Stimulated activated CD8-positive, alpha-beta memory T cell treated with anti-CD3 and anti-CD28 coated beads, Interleukin-12 subunit alpha, Interleukin-12 subunit beta, amount 100 ng/mL, for 4 hours (primary cell): ENCODE measurements around the gene RCOR1.

Experiments
- DNase-seq: peaks from one replicate; pipeline ENCODE4 v3.0.0-alpha.2; 2020; ENCODE audit warnings: low read depth

Gene RCOR1

GRCh38 chr14:102678394-102678793 is 85.9 kb downstream of the RCOR1 start:
- DNase-seq: no peak

DNA sequence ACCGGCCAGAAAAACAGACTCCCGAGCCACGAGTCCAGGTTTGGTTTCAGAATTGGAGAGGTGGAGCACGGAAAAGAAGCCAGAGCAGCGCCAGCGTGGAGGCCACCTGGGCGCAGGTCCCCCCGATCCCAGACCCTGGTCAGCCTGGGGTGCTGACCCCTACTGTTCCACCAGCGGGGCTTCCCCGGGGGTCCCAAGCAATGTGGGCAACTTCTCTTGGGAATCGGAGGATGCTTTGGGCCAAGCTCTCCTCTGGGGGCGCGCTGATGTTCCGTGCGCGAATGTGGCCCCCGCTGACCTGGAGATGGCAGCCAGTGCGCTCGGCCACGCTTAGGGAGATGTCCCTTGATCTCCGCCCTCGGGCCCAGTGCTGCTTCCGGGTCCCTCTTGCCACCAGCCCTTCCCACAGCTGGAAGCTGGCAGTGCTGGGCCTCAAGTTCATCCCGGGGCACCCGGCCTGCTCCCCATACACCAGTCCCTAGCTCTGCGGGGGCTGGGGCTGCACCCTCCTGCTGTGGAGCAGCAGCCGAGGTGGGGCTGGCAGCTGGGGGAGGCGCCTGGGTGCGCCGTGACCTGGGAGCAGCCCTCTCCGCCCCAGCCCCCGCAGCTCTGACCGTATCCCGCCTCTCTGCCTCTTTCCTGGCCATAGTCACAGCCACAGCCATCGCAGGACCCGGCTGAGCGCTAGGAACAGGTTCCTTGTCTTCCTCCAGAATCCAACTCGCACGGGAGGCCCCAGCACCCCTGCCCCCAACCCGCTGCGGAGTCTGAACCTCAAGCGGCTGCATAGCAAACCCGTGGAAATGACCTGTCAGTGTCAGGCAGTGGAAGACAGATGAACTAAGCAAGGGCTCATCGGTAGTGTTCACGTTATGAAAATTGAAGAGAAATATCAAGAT is 91.2 kb downstream of the RCOR1 start:
- no peak for DNase-seq

DNA sequence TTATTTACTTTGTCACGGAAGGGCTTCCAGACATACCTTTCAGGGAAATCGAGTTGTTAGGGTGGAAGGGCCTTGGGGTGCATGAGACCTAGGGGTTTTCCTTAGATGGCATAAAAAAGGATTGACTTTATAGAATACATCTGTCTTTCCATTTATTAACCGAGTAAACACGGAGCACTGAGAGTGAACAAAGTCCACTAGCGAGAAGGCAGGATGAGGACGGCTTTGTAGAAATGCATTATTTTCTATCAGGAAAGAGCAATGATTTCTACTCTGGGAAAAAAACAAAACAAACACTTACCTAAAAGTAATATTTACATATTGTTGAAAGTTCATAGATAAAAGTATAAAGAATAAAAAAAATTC is 91.8 kb downstream of the RCOR1 start:
- no peak for DNase-seq

DNA sequence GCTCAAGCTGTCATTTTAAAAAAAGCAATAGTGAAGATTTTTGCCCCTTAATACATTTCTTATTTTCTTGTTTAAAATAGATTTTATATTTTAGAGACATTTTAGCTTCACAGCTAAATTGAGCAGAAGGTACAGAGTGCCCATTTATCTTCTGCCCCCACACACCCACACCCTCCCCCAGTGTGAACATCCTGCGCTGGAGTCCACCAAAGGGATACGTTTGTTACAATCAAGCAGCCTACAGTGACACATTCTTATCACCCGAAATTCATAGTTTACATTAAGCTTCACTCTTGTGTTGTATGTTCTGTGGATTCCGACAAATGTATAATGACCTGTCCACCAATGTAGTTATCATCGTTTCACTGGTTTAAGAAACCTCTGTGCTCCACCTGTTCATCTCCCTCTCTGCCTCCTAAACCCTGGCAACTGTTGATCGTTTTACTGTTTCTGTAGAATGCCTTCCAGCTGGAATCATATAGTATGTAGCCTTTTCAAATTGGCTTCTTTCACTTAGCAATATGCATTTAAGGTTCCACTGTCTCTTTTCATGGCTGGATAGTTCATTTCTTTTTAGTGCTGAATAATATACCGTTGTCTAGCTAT is 93.8 kb downstream of the RCOR1 start:
- DNase-seq: no peak

DNA sequence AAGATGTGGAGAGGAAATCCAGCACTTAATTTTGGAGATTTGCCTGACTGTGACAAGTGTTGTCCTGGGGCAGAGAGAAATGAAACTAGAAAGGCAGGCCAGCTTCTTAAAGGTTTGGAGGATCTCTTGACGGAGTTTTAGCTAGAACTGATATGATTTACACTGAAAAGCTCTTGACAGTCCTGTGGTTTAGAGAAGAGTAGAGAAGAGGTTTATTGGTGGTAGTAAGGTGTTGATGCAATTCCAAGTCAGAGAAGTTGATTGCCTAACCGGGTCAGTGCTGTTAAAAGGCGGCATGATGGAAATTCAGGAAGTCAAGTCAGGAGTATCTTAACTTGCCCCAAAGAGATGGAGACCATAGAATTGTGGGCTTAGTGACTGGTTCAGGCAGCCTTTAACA is 95.8 kb downstream of the RCOR1 start:
- DNase-seq: no peak

- DNase-seq: no peak
These were observed 98.2 kb downstream of the RCOR1 start for GRCh38 chr14:102690509-102691286.

GRCh38 chr14:102691763-102692162 is 99.3 kb downstream of the RCOR1 start:
- DNase-seq: no peak

DNA sequence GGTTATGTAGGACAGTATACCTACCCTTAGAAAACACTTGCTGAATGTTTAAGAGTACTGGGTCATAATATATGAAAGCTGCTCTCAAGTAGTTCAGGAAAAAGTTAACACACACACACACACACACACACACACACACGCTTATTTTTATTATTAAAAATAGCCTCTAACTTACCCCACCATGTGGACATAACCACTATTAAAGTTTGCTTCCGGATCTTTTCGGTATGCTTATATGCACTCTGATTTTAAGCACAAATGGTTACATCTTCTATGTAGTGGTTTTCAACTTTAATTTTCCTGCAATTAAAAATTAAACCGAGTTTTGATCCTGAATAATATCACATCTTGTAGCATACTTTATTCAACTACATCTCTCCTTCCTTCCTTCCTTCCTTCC is 99.9 kb downstream of the RCOR1 start:
- DNase-seq: no peak

DNA sequence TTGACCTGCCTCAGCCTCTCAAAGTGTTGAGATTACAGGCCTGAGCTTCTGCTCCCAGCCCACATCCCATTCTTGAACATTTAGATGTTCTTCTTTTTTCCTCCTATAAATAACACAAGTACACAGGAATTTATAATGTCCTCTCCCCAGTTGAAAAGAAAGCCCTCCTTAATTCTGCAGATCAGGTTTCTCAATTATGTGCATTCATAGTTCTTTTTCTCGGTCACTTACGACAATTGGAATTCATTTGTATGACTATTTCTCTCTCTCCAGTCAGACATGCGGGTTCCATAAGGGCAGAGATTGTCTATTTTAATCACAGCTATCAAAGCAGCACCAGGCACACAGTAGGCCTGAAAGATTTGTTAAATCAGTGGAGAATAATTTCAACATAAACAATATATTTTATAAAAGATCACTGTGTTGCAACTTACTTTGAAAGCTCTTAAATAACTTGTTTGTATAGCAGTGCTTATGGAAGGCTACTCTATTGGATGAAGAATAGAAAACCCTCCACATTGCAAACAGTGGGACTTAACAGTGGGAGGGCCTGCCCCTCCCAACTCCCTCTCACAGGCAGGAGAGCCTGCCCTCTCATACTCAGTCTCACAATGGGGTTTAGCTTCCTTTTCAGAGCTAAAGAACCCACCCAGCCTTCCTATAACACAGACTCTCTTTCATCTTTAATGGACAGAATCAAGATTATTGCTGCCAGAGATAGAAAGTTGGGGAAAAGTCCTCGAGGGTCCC is 100.7 kb downstream of the RCOR1 start:
- no peak for DNase-seq

GRCh38 chr14:102694530-102695166 is 102.2 kb downstream of the RCOR1 start:
- DNase-seq: no peak

DNA sequence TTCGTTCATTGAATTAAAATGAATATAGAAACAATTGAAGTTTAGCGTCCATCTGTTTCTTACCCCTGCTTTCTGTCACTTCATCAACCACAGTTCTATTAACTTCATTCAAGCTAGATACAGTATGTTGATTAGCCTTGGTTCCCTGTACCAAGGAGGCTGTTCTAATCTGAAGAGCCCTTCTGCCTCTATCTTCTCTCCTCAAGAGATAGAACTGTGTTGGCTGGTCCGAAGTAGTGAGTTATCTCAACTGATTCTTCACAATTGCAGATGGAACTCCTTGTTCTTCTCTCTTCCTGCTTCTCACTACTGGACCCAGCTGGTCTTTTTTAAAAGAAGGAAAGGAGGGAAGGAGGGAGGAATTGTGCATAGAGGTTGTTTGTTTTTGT is 102.7 kb downstream of the RCOR1 start:
- no peak for DNase-seq

GRCh38 chr14:102696332-102696731 is 103.9 kb downstream of the RCOR1 start:
- no peak for DNase-seq

DNA sequence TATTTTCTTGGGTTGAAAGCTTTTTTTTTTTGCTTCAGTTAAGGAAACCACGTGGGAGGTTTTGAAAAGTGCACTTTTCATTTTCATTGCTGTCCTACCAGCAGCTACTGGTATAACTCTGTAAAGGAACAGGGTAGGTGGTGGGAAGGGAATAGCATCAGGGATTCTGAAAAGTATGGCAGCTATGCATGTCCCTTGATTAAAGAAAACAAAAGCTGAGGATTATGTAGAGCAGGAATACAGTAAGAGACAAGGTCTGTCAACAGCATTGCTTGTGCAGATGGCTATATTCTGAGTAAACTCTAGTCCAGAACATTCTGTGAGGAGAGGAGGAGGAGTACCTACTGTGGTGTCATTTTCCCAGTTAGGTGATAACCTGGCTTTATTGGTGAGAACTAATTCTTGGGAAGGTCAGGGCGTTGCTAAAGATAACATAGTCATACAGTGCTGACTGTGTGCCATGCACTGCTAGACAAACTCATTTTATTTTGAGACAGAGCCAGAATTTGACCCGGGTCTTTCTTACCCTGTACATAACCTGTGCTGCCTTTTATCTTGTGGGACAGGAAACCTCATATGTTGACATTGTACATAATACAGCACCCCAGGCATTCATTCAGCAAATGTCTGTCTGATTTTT is 104.5 kb downstream of the RCOR1 start:
- no peak for DNase-seq

- DNase-seq: no peak
These were observed 105.1 kb downstream of the RCOR1 start for GRCh38 chr14:102697501-102697900.

DNA sequence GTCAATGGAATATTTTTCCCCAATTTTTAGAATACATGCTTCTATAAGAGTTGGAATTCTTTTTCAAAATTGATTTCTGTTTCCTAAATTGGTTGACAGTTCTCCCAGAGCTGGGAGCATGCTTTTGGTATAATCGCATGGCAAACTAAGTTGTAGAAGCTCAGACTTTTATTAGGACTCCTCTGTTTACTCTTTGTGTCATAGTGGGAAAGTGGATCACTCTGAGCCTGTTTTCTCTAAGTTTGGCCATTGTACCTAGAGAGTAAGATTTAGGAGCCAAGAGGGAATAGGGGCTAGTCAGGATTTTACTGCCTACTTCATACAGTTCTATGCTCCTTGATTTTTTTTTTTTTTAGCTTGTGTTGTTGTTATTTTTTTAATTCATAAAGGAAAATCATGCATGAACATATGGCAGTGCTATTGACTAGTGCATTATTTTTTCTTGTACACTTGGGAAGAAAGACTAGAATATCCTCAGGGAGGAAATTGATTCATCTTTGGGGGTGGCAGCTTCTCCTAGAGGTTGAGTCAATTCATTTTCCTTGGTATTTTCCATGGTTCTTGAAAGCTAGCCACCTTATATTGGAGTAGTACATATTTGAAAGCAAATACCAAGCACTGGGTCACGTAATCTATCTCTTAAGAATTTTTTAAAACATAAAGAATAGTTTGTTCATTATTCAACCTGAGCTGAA is 107.1 kb downstream of the RCOR1 start:
- no peak for DNase-seq

DNA sequence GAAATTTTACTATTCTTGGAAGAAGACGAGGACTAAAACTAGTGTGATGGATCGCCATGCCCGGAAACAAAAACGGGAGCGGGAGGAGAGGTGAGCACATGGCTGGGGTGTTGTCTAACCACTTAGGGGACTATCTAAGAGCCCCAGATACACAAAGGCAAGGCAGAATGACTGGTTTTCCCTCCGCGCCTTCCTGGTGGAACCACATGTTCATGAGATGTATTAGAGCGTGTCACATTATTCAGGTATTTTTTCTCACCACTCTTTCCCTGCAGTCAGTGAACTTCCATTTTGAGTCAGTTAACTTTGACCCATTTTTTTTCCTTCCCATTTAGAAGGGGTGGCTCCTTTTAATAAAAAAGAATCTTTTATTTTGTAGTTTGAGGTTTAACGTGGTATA is 116.0 kb downstream of the RCOR1 start:
- DNase-seq: no peak

- no peak for DNase-seq
These were observed 118.8 kb downstream of the RCOR1 start for GRCh38 chr14:102711207-102711606.

DNA sequence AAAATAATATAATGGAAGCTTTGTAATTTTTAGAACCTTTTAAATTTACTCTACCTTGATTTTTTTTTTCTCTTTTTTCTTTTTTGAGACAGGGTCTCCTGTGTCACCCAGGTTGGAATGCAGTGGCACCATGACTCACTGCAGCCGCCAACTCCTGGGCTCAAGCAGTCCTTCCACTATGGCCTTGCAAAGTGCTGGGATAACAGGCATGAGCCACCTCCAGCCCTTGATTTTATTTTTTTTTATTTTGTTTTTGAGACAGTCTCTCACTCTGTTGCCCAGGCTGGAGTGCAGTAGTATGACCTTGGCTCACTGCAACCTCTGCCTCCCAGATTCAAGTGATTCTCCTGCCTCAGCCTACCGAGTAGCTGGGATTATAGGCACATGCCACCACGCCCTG is 119.5 kb downstream of the RCOR1 start:
- DNase-seq: no peak

DNA sequence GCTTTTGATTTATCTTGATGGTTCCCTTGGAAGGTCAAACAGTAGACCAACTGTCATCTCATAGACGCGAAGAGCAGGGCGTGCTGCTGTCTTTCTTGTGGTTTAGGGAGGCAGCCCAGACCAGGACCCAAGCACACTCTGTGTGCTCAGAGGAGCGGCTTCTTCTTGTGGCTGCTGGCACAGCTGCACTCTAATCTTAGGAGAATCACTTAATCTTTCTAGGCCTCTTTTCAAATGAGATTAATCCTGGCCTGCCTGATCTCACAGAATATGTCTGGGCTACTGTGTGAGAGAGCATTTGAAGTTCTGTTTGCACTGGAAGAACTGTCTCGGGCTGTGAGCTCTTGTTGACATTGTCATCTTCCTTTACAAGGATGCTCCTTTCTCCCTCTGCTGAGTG is 124.8 kb downstream of the RCOR1 start:
- no peak for DNase-seq

- DNase-seq: no peak
These were observed 130.2 kb downstream of the RCOR1 start for GRCh38 chr14:102722646-102723045.

GRCh38 chr14:102723650-102724049 is 131.2 kb downstream of the RCOR1 start:
- no peak for DNase-seq
